ENCODE measurements around the gene CENPM.
A peak's percentile ranks its signal among the peaks of the same experiment; 100 is the strongest.

CENPM gene, protein sequence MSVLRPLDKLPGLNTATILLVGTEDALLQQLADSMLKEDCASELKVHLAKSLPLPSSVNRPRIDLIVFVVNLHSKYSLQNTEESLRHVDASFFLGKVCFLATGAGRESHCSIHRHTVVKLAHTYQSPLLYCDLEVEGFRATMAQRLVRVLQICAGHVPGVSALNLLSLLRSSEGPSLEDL

DNA sequence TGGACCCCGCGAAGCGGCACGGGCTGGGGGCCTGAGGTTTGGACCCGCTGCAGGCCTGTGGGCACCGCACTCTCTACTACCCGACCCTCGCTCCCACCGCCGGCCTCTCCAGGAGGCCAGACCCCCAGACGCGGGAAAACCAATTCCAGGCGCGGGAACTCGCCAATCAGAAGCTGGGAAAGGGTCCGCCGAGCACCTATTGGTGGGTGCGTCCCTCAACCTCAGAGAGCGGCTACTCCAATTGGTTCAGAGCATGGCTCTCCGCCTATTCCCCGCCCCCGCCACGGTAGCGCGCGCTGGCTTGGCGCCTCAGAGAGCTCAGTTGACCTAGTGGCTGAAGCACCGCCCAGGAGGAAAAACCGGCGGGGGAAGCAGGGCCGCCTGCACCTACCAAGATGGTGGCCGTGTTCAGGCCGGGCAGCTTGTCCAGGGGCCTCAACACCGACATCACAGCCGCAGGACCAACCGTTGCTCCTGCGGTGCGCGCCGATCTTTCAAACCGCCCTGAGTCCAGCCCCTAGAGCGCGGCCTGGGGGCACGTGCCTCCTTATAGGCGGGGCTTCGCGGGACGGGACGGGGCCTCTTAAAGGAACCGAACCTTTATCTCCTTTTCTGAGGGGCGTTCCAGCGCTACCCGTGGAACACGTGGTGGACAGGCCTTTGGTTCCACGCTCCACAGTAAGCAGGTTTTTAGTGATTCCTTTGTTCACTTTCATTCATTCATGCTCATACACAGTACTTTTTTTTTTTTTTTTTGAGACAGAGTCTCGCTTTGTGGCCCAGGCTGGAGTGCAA lies at the start of gene CENPM:
CENPM (minus strand) TSS at position 524 of the 795 bp plus-strand sequence; CDS start at position 448, 76 bp downstream.
- peak; percentile 50 for DNase-seq

DNA sequence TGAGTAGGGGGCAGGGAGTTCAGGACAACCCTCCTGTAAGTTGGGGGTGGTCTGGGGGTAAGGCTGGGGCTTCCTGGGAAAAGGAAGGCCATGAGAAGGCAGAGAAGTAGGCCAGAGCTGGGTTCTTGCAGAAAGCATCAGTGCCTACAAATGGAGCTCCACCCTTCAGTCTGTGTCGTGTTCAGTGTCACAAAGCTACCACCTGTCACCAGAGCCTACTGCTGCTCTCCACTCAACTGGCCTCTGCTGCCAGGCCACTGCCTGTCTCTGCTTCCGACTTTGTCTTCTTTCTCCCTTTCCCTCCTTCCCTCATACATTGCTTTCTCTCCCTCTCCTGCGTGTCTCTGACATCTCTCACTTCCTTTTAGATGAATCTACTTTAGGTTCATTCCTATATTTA lies 48.3 kb upstream of the CENPM start:
- DNase-seq: no peak

DNA sequence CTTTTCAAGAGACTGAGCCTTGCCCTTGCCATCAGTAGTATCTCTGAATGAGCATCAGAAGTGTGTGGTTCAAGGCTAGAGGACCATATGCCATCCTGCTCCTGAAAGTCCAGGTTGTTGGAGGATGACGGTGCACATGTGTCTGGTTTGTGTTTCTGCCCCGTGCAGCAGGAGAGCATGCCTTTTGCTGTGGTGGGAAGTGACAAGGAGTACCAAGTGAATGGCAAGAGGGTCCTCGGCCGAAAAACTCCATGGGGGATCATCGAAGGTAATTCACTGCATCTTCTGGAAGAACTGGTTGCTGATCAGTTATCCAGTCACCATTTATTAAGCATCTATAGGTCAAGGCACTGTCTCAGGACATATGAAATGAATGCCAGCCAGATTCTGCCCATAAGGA lies 45.5 kb upstream of the CENPM start:
- no peak for DNase-seq

DNA sequence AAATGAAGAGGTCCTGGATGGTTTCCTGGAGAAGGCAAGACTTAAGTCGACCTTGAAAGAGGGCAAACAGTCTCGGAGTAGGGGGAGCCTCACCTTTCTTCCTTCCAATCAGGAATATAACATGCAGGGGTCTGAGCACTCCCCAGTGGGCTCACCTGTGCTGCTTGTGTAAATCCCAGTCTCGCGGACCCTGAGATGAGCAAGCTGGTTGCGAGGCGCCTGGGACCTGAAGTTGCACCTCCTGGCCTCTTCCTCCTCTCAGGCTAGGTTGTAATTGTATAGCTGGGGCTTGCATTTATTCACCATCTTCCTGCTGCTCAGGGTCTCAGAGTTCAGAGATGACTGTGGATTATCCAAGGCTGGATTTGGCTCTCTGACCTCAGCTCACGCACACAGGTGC lies 44.2 kb upstream of the CENPM start:
- DNase-seq: no peak

DNA sequence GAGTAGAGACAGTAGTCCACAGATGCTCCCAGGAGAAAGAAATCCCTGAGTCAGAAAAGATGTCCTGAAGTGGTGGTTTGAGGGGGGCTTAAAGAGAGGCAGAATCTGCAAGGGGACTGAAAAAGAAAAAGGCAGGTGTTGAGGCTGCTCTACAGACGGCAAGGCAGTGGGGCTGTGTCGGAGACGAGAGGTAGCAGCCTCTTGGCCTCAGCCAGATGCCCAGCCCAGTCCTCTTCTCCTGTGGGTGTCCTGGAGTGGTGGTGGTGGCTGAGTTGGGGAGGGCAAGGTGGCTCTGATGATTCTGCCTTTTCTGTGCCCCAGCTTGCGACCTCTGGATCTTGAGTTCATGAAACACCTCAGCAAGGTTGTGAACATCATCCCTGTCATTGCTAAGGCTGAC lies 42.3 kb upstream of the CENPM start:
- no peak for DNase-seq

DNA sequence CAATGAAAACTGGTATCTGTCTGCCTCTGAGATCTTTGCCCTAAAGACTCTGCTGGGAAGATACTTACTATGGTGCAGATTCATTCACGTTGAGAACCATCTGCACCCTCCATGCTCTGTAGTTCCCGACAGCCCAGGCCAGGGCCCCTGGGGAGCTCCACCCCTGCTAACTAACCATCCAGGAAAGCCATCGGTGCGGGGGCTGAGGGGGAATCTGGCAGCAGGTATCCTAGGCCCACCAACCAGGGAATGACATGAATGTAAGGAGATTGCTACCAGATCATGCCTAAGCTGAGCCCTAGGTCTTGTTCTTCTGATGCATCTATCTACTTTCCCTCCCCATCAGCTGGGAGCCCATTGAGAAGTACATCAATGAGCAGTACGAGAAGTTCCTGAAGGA lies 40.3 kb upstream of the CENPM start:
- DNase-seq: no peak

DNA sequence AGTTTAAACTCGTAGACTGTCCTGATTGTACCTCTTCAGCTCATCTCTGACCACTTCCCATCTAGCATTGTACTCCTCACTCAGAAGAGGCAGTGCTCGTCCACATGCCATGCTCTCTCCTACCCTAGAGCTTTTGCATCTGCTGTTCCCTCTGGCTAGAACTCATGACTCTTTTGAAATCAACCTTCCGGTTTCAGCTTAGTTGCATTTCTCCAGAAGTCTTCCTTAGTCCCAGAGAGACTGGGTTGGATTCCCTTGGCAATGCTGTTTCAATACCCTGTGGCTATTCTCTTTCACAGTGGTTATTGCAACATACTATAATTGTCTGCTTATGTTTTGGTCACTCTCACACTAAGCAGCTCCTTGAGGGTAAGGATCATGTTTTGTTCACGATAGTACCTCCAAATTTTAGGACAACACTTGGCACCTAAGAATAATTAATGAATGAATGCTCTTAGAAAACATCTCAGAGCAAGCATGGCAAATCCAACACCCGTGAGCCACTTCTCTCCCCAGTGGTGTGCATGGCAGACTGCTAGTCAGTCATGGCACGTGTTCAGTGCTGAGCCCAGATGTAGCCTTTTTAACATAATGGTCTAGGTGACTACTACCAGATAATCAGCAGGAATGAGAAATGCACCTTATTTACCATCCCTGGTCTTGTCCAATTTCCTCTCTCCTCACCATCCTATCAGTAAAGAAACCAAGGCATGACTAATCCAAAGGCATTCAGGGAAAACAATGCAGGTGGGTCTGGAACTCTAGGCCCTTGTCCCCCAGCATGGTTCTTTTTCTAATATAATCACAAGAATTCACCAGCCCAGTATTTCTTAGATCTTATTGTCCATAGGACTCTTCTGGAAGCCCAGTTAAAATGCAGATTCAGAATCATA lies 36.8 kb upstream of the CENPM start:
- DNase-seq: no peak

DNA sequence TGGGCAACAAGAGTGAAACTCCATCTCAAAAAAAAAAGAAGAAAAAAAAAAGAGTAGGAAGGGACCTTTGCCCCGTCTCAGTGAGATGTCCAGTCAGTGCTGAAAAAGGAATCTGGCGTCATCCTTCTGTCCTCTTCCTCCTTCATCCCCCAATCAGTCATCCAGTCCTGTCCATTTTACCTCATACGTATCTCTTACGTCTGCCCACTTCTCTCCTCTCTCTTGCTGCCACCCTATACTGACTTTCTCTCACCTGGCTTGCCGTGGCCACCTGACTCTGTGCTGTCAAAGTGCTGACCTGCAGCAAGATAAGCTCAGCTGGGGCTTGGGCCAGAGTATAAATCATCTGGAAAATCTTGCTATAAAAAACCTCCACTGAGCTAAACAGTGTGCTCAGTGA lies 35.9 kb upstream of the CENPM start:
- no peak for DNase-seq

DNA sequence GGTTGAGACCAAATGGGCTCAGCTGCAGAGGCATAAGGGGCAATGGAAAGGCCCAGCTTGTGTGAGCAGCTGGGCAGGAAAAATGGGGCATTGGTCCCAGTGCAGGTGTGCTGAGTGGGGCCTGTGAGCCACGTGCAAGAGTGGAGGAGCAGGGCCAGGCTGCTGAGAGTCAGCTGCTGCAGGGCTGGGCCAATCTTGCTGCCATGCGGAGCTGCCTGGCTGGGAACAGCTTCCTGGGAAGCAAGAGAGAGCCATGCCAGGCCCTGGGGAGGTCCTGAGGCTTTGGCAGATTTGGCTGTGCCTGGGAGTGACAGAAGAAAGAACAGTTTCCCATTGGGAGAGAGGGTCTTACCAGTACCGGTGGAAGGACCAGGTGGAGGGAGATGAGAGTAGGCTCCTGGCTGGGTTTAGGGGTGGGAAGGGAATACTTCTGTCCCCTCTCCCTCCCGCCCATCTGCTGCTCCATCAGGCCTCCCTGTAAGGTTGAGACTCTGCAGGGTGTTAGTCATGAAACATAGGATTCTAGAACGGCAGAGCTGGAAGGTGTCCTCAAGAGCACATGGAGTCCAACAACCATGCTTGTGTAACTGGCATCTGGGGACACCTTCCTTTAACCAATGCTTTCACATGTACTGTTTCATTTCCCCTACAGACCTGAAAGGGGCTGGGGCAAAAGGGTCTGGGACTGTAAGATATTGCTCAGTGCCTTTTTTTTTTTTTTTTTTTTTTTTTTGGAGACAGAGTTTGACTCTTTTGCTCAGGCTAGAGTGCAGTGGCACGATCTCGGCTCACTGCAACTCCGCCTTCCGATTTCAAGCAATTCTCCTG lies 32.7 kb upstream of the CENPM start:
- no peak for DNase-seq

DNA sequence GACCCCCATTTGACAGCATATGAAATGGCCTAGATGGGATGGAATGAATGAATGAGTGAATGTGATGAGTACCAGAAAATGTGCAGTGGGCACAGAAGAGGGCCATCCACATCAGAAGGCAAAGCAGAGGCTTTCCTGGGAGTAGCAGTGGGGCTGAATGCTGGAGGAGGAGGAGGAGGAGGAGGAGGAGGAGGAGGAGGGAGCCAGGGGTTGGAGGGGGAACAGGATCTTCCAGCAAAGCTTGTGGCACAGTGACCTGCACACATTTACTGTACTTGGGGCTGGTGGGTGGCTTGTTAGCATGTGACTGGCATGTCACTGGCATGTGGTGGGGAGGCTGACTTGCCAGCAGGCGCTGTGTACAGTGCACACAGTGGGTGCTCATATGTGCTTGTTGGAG lies 31.8 kb upstream of the CENPM start:
- DNase-seq: no peak

DNA sequence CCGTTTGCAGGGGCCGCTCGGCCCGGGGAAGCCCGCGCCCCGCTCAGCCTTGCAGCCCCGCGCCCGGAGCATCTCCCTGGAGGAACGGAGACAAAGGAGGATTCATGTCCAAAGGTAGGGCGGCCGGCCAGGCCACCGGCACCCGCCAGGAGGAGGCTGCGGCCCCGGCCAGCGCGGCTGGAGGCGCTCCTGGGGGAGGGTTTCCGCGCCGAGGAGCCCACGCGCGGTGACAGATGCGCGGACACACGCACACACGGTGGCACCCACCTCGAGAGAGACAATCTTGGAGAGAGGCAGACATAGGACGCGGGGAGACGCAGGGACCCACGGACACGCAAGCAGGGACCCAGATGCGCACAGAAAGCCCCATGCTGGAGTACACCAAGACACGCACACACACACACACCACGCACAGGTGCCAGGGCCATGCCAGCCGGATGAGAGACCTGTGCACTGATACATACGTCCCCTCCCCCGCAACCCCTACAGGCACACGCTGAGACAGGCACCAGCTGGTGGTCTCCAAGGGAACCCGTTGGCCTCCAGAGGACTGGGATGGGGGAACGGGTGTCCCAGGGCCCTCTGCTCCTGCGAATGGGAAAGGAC lies 30.1 kb upstream of the CENPM start:
- peak; percentile 49 for DNase-seq

DNA sequence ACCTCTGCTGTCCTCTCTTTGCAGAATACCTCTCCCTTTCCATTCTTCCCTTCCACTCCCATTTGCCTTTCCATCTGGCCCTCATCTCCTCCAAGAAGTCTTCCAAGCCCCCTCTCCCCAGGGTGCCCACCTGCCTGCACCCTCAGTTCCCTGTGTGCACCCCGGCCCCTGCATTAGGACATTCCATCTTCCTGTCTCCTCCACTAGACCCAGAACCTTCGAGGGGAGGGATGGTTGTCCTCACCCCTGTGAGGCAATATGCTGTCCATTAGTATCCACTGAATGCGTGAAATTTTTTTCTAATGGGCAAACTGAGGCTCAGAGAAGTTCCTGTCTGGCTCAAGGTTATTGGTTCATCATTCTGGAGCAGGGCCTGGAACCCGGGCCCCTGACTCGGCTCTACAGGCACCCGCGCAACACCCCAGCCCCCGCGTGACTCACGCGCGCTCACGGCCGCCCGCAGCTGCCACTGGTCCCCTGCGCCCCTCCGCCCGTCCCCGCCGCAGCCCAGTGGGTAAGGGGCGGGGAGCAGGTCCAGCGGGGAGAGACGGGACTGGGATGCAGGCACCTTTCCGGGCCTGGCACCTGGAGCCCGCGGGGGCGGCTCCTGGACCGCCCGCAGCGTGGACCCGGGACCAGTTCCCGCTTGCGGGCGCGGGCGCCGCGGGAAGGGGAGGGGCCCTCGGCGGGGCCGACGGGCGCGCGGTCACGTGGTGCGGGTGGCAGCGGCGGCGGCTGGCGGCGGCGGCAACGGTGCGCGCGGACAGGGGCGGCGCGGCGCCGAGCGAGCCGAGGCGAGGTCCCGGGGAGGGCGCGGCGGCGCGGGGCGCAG lies 29.3 kb upstream of the CENPM start:
- DNase-seq: peak; percentile 61

DNA sequence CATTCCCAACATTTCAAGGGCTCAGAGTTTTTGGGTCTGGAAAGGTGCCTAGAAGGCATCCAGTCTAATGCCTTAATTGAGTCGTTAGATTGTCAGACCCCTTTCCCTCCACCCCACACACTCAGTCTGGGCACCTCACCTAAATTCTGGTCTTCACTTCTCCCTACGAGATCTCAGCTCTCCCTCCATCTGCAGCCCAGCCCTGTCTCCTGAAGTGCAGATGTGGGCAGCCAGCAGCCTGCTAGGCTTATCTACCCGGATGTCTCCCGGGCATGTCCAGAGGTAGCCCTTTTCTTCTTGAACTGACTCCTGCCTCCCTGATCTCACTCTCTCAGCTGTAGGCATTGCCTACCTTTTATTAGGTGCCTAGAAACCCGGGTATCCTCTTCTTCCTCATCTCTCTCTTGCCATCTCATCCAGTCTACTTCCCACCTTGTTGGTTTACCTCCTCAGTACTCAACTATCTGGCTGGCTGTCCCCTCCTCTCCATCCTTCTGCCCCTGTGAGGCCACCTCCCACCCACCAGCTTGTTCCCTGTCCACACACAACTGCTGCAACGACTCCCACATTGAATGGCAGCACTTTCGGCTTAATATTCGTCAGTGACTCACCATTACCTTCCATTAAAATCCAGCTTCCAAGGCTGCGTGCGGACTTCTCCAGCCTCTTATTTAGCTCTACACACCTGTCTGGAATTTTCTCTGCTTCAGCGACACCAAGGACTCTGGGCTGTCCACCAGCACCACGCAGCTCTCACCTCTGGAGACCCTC lies 28.5 kb upstream of the CENPM start:
- no peak for DNase-seq

DNA sequence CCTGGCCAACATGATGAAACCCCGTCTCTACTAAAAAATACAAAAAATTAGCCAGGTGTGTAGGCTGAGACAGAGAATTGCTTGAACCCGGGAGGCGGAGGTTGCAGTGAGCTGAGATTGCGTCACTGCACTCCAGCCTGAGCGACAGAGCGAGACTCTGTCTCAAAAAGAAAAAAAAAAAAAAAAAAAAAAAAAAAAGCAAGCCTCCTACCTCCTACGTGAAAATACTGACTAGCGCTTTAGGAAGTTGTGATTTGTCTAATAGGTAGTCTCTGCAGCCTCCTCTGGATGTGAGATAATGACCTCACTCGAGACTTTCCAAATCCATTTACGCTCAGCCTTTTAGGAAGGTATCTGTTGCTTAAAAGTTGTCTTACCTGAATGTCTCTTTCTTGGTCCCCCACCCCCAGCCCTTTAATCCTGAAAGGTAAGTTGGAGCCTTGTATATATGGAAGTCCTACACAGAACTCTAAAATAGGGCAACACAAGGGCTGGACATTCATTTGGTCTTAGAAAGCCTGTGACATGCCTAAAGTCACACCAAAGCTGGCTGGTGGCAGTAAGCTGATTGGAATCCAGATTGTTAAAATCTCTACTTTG lies 27.8 kb upstream of the CENPM start:
- no peak for DNase-seq

DNA sequence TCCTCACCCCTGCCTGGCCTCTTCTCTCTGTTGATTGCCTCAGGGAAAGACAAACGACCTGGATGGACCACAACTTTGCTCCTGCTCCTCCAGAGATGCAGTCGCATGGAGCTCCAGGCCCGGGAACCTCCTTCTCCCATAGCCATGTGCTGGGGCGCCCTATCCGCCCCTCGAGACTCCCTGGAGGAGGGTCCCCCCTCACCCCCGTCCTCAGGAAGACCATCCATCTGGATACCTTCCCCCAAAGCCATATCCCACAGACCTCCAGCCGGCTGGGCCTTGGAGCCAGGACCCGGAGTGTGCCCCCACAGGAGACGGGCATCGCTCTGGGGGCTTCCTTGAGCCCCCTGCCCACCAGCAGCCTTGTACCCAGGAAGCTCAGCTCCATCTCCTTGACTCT lies 24.5 kb upstream of the CENPM start:
- DNase-seq: no peak

DNA sequence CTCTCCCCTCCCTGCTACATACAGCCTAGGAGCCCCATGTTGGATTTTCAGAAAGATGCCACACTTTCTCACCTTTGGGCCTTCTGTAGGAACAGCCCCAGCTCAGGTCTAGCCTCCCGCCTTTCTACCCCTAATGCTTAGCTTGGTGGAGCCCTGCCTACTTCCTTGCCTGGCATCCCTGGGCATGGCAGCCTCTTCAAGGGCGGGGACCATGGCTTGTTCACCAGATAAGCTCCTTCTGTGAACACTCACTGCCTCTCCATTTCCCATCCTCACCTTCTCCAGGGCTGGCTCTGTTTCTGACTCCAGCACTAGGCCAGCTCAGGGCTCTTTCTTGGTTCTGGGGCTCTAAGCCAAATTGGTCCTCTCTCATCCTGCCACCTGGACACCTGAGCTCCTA lies 23.6 kb upstream of the CENPM start:
- DNase-seq: no peak

DNA sequence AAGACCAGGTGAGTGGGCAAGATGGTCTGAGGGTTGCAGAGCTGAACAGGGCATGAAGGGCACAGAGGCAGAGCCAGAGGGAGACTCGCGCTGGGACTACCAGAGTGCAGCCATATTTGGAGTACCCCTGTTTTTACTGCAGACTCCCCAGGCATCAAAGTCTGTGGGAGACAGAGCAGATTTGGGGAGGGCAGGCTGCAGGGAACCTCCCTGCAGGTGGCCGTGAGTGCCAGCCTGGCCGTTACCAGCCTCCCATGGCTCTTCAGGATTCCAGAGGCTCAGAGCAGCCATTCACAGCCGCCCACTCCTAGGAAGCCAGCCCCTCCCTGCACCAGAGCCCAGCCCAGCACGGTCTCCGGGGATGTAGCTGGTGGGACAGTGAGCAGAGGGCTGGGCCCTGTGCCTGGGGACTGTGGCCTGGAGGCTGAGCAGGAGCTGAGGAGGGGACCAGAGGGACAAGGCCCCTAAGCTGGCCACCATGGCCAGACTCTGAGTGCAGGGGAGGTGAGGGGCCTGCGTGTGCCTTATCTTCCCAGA lies 22.2 kb upstream of the CENPM start, which contains the start of gene SEPTIN3:
SEPTIN3 (plus strand) TSS at position 334 of the 537 bp plus-strand sequence. CDS start 2,050 bp downstream, outside the sequence.
- DNase-seq: no peak

DNA sequence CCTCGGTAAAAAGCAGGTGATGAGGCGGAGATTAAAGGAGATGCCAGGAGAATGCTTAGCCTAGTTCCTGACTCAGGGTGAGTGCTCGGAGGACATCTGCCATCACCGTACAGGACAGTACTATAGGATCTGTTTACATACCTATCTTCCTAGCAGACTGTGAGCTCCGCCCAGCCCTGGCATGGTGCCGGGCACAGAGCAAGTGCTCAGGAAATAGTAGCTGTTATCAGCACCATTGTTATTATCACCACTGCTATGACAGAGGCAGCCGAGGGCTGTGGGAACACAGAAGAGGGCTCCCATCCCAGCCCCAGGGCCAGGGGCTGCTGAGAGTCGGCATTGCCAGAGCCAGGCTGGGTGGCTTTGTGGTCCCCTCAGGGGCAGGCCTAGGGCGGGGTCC lies 21.6 kb upstream of the CENPM start:
- DNase-seq: no peak

DNA sequence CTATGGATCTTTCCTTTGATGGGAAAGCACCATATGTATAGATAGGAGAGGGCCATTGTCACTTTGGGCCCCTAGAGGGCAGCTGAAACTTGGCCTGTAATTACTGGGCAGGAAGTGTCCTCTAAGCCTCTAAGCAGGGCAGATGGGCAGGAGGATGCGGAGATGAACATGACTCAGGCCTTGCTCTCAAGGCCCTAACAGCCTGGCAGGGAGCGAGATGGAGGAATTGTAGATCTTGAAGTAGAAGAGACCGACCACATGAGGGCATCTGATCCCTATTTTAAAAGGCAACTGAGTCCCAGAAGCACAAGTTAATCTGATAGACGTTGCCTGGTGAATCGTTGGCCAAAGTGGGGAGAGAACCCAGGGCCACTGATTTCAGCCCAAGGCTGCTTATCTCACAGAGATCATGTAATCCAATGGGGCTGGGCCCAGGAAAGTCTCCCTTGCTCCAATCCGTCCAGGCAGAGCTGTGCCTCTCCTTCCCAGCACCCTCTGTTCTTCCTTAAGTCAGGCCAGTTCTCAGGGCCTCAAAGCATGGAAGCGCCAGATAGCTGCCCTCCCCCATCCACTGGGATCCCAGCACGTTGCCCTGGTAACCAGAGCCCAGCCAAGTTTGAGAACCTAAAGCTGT lies 19.8 kb upstream of the CENPM start:
- DNase-seq: no peak
